Mucosa of rectum (tissue), 2 donors: ENCODE results near the gene PANX3.

ENCODE experiments used
- H3K27ac ChIP-seq, 2 donors: one replicate each; pipeline ENCODE4 v1.7.0; 2013; ENCODE audit warnings: inconsistent platforms in 2 of 2, low read depth in 2 of 2, low read length in 2 of 2
- H3K27me3 ChIP-seq, 2 donors: one replicate each; pipeline ENCODE4 v1.7.0; 2013; ENCODE audit warnings: low read length in 2 of 2; ENCODE audit not compliant: control insufficient read depth in 2 of 2, insufficient read depth in 2 of 2
- H3K36me3 ChIP-seq, 2 donors: one replicate each; pipeline ENCODE4 v1.7.0; 2013; ENCODE audit warnings: low read length in 2 of 2; ENCODE audit not compliant: control insufficient read depth in 2 of 2, insufficient read depth in 2 of 2
- H3K4me1 ChIP-seq, 2 donors: one replicate each; pipeline ENCODE4 v1.7.0; 2013; ENCODE audit warnings: low read length in 2 of 2, mild to moderate bottlenecking in 1 of 2; ENCODE audit not compliant: control insufficient read depth in 2 of 2, insufficient read depth in 2 of 2
- H3K4me3 ChIP-seq, 2 donors: one replicate each; pipeline ENCODE4 v1.7.0; 2013; ENCODE audit warnings: low read length in 2 of 2
- H3K9ac ChIP-seq, 2 donors: one replicate each; pipeline ENCODE4 v1.7.0; 2013; ENCODE audit warnings: low read length in 2 of 2, low read depth in 1 of 2, mild to moderate bottlenecking in 1 of 2
- H3K9me3 ChIP-seq, 2 donors: one replicate each; pipeline ENCODE4 v1.7.0; 2013; ENCODE audit warnings: low read length in 2 of 2; ENCODE audit not compliant: control insufficient read depth in 2 of 2
- donor health status: healthy.
- donor health status: Normal muscosa, but diverticular disease.

Gene PANX3, protein sequence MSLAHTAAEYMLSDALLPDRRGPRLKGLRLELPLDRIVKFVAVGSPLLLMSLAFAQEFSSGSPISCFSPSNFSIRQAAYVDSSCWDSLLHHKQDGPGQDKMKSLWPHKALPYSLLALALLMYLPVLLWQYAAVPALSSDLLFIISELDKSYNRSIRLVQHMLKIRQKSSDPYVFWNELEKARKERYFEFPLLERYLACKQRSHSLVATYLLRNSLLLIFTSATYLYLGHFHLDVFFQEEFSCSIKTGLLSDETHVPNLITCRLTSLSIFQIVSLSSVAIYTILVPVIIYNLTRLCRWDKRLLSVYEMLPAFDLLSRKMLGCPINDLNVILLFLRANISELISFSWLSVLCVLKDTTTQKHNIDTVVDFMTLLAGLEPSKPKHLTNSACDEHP

DNA sequence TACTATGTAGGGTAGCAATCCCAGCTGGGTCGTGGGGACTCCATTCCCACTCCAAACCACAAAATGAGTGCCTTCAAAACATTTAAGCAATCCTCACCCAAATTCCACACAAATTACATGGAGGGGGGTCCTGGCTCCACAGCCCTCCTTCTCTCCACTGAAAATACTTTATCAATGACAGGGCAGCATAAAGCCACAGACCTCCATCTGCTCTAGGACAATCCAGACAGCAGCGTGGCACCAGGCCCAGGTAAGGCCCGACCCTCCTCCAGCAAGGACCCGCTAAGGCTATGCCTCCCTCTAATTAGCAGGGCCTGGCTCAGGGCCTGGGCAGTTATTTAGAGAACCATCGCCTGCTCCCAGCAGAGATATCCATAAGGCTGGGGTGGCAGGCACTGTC lies at the start of gene PANX3:
TSS of gene PANX3 (plus strand) at position 365 of the 400 bp plus-strand sequence. CDS start 129 bp downstream, outside the sequence.
- Histone ChIP-seq H3K9me3 (no peaks in the 10 kb centered on the region), H3K9ac (no peak within 1 kb of the TSS), H3K27me3 (no peaks in the 10 kb centered on the region), H3K27ac (no peak within 1 kb of the TSS), H3K36me3 (no peaks in the 10 kb centered on the region), H3K4me1 (no peaks in the 10 kb centered on the region), H3K4me3 (no peak within 1 kb of the TSS)

DNA sequence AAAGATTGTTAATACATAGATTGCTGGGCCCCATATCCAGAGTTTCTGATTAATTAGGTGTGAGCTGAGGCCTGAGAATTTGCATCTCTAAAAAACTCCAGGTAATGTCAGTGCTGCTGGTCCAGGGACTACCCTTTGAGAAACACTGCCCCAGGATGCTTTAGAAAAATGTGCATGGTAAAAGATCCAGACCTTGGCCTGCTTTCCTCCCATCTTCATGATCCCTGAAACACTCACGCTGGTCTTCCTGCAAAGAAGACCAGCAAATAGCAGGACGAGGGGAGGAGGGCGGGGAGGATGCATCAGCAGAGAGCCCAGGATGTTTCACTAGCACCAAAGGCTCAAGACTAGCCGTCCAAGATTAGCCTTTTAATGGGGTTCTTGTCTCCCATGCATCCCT lies 41.5 kb upstream of the PANX3 start, which contains the start of gene OR8A1:
TSS of gene OR8A1 (plus strand) at position 301 of the 400 bp plus-strand sequence. CDS start 123 bp downstream, outside the sequence.
- Histone ChIP-seq H3K9ac (no peak within 1 kb of the TSS), H3K36me3 (no peaks in the 10 kb centered on the region), H3K4me3 (no peak within 1 kb of the TSS), H3K9me3 (no peaks in the 10 kb centered on the region), H3K4me1 (no peaks in the 10 kb centered on the region), H3K27me3 (no peaks in the 10 kb centered on the region), H3K27ac (no peak within 1 kb of the TSS)

DNA sequence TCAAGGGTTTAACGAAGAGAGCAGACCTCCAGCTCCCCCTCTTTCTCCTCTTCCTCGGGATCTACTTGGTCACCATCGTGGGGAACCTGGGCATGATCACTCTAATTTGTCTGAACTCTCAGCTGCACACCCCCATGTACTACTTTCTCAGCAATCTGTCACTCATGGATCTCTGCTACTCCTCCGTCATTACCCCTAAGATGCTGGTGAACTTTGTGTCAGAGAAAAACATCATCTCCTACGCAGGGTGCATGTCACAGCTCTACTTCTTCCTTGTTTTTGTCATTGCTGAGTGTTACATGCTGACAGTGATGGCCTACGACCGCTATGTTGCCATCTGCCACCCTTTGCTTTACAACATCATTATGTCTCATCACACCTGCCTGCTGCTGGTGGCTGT lies 41.1 kb upstream of the PANX3 start:
- Histone ChIP-seq H3K9ac (no peak overlapping the region), H3K4me1 (no peaks in the 10 kb centered on the region), H3K9me3 (no peaks in the 10 kb centered on the region), H3K27me3 (no peaks in the 10 kb centered on the region), H3K4me3 (no peak overlapping the region), H3K27ac (no peak overlapping the region), H3K36me3 (no peaks in the 10 kb centered on the region)

DNA sequence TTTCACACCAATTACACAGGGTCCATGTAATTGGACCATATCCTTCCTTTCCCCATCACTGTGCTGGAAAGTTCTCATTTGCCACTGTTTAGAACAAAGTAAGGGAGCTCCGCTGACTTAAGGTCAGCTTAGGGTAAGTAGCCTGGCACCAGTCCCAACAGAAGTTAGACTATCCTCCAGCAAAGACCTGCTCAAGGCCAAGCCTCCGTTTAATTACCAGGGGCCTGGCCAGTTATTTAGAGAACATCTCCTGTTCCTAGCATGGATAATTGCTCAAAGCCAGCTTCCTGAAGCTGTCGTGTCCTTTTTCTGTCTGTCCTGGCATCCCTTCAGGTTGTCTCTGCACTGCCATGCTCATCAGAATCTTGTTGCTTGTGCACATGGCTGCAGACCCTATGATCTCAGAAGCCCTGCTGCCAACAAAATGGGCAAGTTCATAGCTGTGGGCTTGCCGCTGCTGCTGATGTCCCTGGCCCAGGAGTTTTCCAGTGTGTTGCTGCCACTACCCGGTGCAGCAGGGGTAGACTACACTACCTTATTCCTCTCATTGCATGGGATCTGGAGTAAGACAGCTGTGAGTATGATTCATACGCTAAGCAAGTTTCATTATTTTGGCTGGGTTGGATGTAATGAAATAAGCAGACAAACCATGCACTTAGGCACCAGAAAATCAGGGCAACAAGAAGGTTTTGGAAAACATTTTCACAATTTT lies 33.4 kb upstream of the PANX3 start:
- no peaks in the 10 kb centered on the region for H3K4me1 ChIP-seq
- no peaks in the 10 kb centered on the region for H3K36me3 ChIP-seq
- peaks cover 4 to 8% of the 10 kb centered on the region in 2 donors for H3K27me3 ChIP-seq
- no peak overlapping the region for H3K9ac ChIP-seq
- H3K9me3 ChIP-seq, result no peaks in the 10 kb centered on the region
- no peak overlapping the region for H3K27ac ChIP-seq
- no peak overlapping the region for H3K4me3 ChIP-seq

DNA sequence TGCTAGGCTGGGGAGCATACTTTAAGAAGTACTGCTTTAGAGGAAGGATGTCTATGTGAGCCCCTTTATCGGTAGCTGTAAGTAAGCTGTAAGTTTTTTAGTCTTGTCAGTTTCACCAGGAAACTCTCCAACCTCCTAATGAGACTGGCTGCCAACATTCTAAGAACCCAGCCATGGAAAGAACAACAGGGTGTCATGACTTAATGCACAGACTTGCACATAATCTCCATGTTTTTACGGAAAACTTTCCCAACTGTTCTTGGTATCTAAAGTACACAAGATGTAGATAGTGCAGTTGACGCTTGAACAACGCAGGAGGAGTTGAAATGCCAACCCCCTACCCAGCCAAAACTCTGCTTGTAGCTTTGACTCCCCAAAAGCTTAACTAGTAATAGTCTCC lies 32.5 kb upstream of the PANX3 start:
- Histone ChIP-seq H3K27ac (no peak overlapping the region), H3K9ac (no peak overlapping the region), H3K27me3 (peaks cover 4 to 8% of the 10 kb centered on the region in 2 donors)

DNA sequence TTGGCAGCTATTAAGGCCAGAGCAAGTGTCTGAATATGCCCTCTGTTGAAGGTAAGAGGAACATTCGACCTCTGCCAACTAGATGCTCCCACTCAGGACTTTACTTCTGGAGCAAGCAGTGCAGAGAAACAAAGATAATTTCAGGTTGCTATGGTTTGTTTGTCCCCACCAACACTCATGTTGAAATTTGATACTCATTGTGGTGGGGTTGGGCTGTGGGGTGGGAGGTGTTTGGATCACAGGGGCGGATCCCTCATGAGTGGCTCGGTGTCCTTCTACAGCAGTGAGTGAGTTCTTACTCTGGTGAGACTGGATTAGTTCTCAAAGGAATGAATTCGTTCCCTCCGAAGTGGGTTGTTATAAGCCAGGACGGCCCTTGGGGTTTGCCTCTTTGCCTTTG lies 29.4 kb upstream of the PANX3 start:
- H3K9me3 ChIP-seq, result no peaks in the 10 kb centered on the region
- no peaks in the 10 kb centered on the region for H3K36me3 ChIP-seq
- H3K4me3 ChIP-seq, result no peak overlapping the region
- H3K27me3 ChIP-seq, result peaks cover 4 to 8% of the 10 kb centered on the region in 2 donors
- peaks cover 0 to 3% of the 10 kb centered on the region in 2 donors for H3K4me1 ChIP-seq
- no peak overlapping the region for H3K9ac ChIP-seq
- H3K27ac ChIP-seq, result no peak overlapping the region

More for the DNA sequence above, 32.5 kb upstream of the PANX3 start:
- Histone ChIP-seq H3K4me3 (no peak overlapping the region), H3K36me3 (no peaks in the 10 kb centered on the region), H3K4me1 (peaks cover 0 to 3% of the 10 kb centered on the region in 2 donors), H3K9me3 (no peaks in the 10 kb centered on the region)

DNA sequence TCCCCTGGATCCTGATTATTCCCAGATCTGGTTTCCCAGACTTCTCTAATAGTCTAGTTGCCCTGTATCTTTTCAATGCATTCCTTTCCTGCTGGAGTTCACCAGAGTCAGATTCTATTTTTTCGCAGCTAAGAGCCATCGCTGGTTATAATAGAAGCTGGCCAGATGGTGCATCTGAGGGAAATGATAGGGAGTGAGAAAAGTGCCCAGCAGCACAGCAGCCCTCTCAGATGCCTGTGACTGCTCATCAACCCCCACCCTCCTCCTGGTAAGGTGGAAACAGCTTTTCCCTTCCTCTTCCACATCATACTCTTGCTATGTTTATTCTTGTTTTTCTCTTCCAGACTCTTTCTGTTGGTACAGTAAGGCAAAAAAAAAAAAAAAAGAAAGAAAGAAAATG lies 28.7 kb upstream of the PANX3 start:
- Histone ChIP-seq H3K27ac (no peak overlapping the region), H3K9ac (no peak overlapping the region)

DNA sequence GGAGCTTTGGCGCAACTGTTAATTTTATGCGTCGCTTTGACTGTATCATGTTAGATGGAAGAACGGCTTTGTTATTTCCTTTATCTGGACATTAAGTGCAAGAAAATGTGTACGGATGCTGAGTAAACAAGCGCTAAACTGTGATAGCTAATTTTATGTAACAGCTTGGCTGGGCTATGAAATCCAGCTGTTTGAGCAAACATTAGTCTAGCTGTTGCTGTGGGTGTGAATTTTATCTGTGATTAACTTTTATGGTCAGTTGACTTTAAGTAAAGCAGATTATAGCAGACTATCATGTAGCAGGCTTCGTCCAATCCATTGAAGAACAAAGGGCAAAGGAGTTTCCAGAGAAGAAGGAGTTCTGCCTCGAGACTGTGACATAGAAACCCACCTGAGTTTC lies 27.4 kb upstream of the PANX3 start:
- no peaks in the 10 kb centered on the region for H3K36me3 ChIP-seq
- H3K27ac ChIP-seq, result no peak overlapping the region
- H3K27me3 ChIP-seq, result peaks cover 4 to 8% of the 10 kb centered on the region in 2 donors
- H3K4me1 ChIP-seq, result peaks cover 0 to 3% of the 10 kb centered on the region in 2 donors
- H3K9me3 ChIP-seq, result no peaks in the 10 kb centered on the region
- H3K4me3 ChIP-seq, result no peak overlapping the region
- no peak overlapping the region for H3K9ac ChIP-seq

More for the DNA sequence above, 28.7 kb upstream of the PANX3 start:
- Histone ChIP-seq H3K9me3 (no peaks in the 10 kb centered on the region), H3K4me3 (no peak overlapping the region), H3K27me3 (peaks cover 4 to 8% of the 10 kb centered on the region in 2 donors), H3K36me3 (no peaks in the 10 kb centered on the region), H3K4me1 (peaks cover 0 to 3% of the 10 kb centered on the region in 2 donors)

DNA sequence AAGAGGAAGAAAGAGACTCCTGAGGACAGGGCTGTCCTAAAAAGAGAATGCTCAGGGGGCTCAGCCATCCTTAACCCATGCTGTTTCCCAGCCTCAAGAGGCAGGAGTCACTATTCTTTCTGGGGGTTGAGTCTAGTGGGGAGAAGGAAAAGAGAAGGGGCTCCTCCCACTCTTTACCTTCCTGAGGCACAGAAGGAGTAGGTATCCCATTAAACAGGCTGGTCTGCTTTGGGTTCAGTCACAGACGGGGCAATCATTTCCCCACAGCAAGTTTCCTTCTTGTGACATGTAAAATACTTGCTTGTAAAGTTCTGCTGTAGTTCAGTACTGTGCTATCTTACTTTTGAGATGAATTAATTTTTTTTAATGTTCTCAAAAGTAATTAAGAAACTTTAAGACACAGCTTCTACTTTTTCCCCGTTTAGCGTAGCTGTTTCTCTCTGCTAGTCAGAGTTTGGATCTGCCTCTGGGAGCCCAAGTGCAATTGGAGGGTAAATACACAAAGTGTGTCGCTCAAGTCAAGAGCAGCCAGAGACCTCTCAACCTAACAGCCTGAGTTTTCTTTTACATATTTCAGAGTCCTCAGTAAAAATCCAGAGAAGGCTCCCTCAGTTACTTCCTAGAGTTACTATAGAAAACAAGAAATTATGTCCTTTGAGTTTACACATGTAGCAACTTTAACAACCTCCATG lies 26.4 kb upstream of the PANX3 start:
- no peaks in the 10 kb centered on the region for H3K9me3 ChIP-seq
- no peaks in the 10 kb centered on the region for H3K36me3 ChIP-seq
- H3K4me1 ChIP-seq, result peaks cover 0 to 3% of the 10 kb centered on the region in 2 donors
- H3K9ac ChIP-seq, result no peak overlapping the region
- H3K4me3 ChIP-seq, result no peak overlapping the region
- no peak overlapping the region for H3K27ac ChIP-seq
- peaks cover 4 to 8% of the 10 kb centered on the region in 2 donors for H3K27me3 ChIP-seq
